Esophagus muscularis mucosa (tissue), 4 donors: ENCODE data around the gene DNAH17.

Experiments
- EP300 ChIP-seq: sonication (generic); formaldehyde crosslinking; IDR thresholded peaks from one replicate; pipeline ENCODE4 v1.6.1; 2017; ENCODE audit warnings: antibody characterized with exemption
- POLR2A ChIP-seq: fragments of 450-650 bp; IDR thresholded peaks from one replicate; pipeline ENCODE4 v1.6.1; 2017; ENCODE audit warnings: antibody characterized with exemption, moderate library complexity, mild to moderate bottlenecking, low read depth
- POLR2AphosphoS5 ChIP-seq, 2 donors: sonication (generic); formaldehyde crosslinking; IDR thresholded peaks; one replicate each; pipeline ENCODE4 v1.6.1; 2017; ENCODE audit warnings: antibody characterized with exemption in 2 of 2
- TF ChIP-seq, protein P1 (sequence below), 3 experiments: fragments of 200-600 bp in 2 of 3; fragments of 450-650 bp in 1 of 3; sonication (generic) in 2 of 3; IDR thresholded peaks; one replicate each; pipeline ENCODE4 v1.5.1; 2017 to 2019; ENCODE audit warnings: antibody characterized with exemption in 3 of 3, mild to moderate bottlenecking in 2 of 3, moderate library complexity in 1 of 3

DNA sequence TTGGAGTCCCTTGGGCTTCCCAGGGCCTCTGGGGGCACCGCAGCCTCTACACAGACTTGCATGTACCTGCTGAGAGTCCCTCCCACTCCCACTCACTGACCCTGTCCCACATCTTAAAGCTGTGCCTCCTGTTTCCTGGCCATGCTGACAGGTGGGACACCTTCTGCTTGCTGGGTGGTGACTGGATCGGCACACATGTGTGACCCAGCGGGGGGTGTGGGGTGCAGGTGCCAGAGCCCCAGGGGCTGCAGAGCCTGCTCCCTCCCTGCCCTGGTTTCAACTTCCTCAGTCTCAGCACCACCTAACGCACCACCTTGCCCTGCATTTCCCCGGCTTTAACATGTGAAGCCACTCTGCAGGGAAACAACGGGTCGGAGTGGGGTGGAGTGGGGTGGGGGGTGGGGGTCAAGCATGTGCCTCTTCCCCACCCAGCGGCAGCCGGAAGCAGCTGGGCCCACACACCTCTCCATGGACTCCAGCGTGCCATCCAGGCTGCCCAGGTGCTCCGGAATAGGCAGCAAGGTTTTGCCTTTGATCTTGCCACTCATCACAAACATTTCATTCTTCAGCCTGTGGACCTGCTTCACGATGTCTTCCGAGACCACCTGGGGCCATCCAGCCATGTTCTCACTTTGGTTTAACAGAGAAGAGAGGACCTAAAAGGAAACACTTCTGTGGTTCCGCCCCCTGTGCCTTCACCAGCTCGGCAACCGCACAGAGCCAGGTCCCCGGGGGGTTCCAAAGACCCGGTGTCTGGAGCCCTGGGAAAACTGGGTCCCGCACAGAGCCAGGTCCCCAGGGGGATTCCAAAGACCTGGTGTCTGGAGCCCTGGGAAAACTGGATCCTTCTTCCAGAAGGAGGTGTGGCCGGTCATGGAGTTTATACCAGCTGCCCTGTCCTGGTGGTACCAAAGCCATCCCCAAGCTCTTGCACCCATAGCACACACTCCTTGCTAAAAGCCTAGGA lies 4.7 kb downstream of the DNAH17 start:
- TF ChIP-seq, protein P1, sequence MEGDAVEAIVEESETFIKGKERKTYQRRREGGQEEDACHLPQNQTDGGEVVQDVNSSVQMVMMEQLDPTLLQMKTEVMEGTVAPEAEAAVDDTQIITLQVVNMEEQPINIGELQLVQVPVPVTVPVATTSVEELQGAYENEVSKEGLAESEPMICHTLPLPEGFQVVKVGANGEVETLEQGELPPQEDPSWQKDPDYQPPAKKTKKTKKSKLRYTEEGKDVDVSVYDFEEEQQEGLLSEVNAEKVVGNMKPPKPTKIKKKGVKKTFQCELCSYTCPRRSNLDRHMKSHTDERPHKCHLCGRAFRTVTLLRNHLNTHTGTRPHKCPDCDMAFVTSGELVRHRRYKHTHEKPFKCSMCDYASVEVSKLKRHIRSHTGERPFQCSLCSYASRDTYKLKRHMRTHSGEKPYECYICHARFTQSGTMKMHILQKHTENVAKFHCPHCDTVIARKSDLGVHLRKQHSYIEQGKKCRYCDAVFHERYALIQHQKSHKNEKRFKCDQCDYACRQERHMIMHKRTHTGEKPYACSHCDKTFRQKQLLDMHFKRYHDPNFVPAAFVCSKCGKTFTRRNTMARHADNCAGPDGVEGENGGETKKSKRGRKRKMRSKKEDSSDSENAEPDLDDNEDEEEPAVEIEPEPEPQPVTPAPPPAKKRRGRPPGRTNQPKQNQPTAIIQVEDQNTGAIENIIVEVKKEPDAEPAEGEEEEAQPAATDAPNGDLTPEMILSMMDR (IDR thresholded peaks at IDR 0.05), result no peak
- no peak for TF ChIP-seq POLR2AphosphoS5 (IDR thresholded peaks at IDR 0.05)
- no peak for TF ChIP-seq POLR2A
- no peak for TF ChIP-seq EP300
